Dedifferentiated amniotic fluid mesenchymal stem cell (primary cell): ENCODE data around the gene GMFB.

ENCODE experiments used
- DNase-seq: peaks from one replicate; pipeline ENCODE4 v3.0.0-alpha.2; 2016; ENCODE audit errors: extremely low spot score

The GMFB gene

DNA sequence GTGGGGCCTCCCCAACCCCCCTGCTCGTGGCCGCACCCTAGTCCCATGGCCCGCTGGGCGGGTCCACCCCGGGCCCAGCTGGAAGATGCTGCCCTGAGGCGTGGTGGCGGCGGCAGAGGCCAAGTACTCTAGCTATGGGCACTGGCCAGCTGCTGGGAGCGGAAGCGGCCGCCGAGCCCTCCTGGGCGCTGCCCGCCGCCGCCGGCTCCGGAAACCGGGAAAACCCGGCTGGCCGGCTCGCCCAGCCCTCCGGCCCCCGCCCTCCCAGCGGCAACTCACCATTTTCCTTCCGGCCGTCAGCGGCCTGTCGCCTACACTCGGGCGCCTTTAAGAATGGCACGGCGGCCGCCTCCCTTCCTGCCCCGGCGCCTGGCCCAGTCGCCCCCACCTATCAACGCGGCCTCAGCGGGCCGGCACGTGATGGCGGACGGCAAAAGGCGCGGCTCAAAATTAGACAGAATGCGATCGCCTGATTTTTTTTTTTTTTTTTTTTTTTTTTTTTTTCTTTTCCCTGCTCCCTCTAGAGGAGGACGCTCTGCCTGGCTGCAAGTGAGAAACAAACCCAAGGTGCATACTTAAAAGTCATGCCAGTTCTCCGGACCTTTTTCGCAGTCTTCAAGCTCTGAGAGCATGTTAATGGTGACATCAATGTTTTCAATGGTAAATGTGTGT is at the start of gene GMFB:
Gene GMFB (minus strand): TSS at position 335 of the 672 bp plus-strand sequence. CDS start 53 bp downstream, at position 282.
- DNase-seq = peak; percentile 83

DNA sequence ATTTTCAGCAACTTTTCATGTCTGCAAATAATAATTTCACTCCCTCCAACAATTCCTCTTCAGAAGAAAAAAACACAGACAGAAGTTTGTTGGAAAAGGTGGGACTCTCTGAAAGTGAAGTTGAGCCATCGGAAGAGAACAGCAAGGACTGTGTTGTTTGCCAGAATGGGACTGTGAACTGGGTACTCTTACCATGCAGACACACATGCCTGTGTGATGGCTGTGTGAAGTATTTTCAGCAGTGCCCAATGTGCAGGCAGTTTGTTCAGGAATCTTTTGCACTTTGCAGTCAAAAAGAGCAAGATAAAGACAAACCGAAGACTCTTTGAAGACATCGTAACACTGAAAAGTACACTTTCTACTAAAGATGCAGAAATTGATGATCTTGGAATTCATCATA is 49.3 kb upstream of the GMFB start:
- DNase-seq = no peak

DNA sequence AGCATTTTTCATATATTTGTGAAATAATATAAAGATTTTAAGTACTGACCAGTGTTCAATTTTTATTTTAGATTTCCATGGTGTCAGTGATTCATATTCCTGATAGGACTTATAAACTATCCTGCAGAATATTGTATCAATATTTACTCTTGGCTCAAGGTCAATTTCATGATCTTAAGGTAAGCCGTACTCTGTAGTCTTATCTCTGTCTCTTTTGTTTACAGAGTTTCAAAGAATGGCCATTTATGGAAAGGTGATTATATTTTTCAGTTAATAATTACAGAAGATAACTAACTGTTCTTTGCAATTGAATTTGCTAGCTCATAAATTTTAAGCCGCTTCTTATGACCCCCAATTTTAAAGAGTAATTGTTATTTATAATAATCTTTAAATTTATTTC is 48.9 kb upstream of the GMFB start:
- no peak for DNase-seq

- no peak for DNase-seq
Observed at GRCh38 chr14:54535646-54536045, 46.9 kb upstream of the GMFB start.

DNA sequence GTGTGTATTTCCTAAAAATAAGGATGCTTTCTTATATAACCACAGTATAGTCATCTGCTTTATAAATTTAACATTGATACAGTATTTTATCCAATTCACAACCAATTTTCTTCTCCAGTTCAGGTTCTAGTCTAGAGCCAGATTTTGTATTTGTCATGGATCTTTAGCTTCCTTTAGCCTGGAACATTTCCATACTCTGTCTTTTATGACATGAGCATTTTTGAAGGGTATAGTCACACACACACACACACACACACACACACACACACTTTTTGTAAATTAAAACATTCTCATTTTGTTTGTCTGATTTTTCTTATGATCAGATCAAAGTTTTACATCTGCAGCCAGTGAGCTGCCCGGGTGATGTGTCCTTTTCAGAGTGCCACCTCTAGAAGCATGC is 46.3 kb upstream of the GMFB start:
- no peak for DNase-seq

- DNase-seq = no peak
Observed at GRCh38 chr14:54533100-54533499, 44.3 kb upstream of the GMFB start.

DNA sequence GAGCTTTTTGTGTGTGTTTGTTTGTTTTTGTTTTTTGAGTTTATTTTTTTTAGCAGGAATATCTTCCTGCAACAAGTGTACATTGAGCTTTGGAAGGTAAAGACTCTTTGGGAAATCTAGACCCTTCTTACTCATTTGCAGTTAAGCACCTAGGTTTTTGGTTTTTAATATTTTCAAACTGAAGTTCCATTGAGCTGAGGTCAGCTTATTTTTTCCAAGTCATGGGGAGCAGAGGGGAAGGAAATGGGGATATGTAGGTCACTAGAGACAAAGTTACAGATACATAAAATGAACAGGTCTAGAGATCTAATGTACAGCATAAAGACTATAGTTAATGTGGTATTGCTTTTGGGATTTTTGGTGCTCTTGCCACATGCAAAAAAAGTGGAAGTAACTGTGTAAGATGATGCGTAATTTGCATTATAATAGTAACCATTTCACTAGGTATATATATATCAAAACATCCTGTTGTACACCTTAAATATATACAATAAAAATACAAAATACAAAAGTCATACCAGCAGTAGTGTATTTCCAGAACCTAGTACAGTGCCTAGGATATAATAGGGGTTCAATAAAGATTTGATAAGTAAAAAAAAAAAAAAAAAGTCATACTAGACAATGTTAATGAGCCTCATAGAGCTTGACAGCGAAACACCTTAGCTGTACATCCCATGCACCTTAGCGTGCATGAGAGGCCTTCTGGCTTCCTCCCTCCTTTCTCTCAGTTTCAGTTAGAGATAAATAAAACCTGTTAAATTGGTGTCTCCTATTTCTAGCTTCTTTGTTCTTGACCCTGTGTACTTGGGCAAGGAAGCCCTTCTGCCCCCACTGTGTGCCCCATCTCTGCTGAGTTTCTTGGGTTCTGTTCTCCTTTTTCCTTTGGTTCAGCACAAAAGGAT is 43.6 kb upstream of the GMFB start:
- no peak for DNase-seq

DNA sequence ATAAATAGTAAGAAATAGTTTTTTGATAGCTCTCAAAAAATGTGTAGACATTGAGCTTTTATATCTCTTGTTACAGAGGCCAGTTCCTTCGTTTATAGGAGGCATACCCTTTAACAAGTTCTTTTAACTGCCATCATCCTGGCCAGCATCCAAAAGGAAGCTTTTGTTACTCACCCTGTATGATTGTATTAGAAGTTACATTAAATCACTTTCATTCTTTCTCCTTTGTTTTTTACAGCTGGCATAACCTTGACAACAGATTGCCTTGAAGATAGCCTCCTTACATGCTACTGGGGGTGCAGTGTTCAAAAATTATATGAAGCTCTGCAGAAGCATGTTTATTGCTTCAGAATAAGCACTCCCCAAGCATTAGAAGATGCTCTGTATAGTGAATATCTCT is 41.0 kb upstream of the GMFB start:
- DNase-seq = no peak

- no peak for DNase-seq
Observed at GRCh38 chr14:54528973-54529372, 40.2 kb upstream of the GMFB start.

- no peak for DNase-seq
Observed at GRCh38 chr14:54524410-54524809, 35.6 kb upstream of the GMFB start.

DNA sequence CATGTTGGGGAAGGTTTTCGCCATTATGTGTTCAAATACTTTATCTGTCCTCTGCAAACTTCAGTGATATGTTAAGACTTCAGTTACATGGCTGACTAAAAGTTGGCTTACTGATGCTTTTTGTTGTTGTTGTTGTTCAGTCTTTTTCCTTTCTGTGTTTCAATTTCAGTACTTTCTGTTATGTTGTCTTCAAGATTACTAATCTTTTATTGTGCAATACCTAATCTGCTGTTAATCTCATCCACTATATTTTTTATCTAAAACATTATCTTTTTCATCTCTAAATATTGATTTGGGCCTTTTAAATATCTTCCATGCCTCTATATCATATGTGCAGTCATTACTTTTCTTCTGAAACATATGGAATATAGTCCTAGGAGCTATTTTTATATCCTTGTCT is 27.9 kb upstream of the GMFB start:
- no peak for DNase-seq

- no peak for DNase-seq
Observed at GRCh38 chr14:54515670-54516069, 26.9 kb upstream of the GMFB start.

DNA sequence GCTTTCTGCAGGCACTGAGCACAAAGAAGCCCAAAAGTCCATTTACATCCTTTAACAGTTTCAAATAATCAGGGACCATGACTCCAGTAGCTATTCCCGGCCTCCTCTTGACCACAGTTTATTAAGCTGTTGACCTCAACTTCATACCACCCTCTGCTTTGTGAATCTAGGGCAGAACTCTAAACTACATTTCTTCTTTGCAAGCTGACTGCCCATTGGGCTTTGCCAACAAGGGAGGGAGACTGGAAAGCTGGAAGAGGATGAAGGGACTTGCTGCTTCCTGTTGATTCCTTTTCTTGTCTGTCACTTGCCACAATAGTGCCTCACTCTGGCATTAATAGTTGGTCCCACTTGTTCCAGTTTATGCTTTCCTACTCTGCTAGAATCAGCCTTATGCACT is 23.6 kb upstream of the GMFB start:
- DNase-seq = no peak

DNA sequence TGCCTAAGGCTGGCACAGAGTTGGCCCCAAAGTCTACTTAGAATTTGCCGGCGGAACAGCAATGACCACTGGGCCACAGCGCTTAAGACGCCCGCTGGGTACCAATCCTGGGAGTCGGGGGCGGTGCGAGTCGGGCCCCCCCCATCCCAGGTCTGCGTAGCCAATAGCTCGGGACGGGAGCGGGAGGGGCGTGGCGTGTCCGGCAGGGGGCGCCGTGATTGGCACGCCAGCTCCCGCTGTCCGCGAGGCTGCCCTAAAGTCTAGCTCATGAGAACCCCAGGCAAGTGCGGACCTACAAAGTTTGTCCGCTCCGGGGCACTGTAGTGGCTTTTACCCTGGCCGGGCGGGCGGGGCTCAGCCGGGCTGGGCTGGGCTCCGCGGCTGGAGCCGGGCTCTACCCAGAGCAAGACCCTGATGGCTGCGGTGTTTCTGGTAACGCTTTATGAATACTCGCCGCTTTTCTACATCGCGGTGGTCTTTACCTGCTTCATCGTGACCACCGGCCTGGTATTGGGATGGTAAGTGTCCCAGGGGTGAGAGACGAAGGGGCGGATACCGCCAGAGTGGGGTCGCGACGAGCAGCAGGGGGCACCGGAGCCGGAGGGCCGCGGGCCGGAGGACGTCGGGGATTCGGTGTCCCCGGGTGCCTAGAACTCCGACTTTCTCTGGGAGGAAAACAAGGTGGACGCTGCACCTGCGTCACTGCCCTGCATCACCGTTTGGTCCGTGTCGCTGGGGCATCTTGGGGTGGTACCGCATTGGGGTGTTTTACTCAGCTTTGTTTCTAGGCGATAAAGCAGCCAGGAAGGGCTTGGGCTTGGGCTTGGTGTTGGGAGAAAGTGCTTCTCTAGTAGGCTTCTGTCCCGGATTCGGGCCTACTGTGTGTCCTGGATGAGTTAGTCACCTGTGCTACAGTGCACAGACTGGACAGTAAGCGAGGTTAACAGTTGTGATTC is 21.0 kb upstream of the GMFB start, which contains the start of gene CGRRF1:
Gene CGRRF1 (plus strand): TSS at position 361 of the 956 bp plus-strand sequence. CDS start 54 bp downstream, at position 415.
- DNase-seq = peak; percentile 97

- DNase-seq = peak; percentile 45
Observed at GRCh38 chr14:54503486-54503885, 14.7 kb upstream of the GMFB start.

GRCh38 chr14:54502602-54503001 is 13.8 kb upstream of the GMFB start:
- DNase-seq = no peak

DNA sequence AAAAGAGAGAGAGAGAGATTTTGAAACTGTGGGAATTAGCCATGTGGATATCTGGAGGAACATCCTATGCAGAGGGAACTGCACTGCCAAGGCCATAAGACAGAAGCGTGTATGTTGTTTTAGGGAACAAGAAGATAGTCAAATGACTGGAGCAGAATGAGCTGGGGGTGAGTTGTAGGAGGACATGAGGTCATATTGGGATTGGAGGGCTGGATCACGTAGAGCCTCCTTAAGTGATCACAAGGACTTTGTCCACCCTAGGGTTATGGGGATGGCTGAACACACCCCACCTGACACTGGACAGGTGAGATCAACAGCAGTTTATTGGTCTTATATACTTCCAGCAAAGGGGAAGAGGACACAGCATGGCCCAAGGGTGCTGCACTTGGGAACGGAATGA is 12.7 kb upstream of the GMFB start:
- no peak for DNase-seq

- DNase-seq = no peak
Observed at GRCh38 chr14:54500744-54501143, 12.0 kb upstream of the GMFB start.

DNA sequence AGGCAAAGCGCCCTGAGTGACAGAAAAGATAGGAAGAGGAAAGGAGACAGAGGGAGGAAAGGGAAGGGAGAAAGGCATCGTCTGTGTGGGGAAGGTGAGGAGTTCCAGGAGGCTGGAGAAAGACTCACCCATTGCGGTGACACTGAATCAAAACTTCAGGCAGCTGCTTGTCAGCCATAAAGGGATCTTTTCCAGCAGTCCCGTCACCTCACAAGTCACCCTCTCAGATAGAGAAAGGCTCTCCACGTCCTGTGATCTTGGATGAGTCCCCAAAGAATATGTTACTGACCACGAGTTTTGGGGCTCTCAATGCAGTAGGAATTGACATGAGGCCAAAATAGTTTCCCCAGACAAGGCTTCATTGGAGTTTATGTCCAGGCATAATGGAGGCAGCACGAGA is 9.8 kb upstream of the GMFB start:
- no peak for DNase-seq

- no peak for DNase-seq
Observed at GRCh38 chr14:54498095-54498531, 9.3 kb upstream of the GMFB start.

GRCh38 chr14:54497224-54497623 is 8.4 kb upstream of the GMFB start:
- no peak for DNase-seq

- no peak for DNase-seq
Observed at GRCh38 chr14:54493293-54493692, 4.5 kb upstream of the GMFB start.
